ENCODE results near the gene SNTG2. TPM values are rescaled to one million over a fixed set of nuclear protein-coding genes. Genes with fewer than 3 reads are reported as not detected.

Gene SNTG2
- polyA plus RNA-seq, 4 donors = 2.0 to 2.7 (median 2.2) TPM

DNA sequence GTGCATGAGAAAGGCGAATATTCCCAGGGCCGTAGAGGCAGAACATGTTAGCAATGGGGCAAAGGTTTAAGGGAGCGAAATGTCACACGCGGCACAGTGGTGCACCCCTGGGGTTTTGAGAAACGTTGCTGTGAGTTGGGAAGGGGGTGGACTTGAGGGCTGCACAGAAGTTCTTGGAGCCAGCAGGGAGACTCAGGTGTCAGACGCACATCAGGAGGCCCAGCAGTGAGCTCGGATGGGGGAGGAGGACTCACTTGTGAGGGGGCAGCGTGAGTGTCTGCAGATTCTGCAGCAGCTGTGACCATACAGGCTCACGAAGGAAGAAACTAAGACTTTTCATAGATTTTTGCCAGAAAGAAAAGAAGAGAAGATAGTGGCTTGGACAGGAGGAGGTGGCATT lies 218.2 kb downstream of the SNTG2 start:
- no peak for DNase-seq (ENCODE audit: low read depth in 4 of 4, low spot score in 3 of 4)

GRCh38 chr2:1169291-1169949 lies 218.8 kb downstream of the SNTG2 start:
- no peak for DNase-seq (ENCODE audit: low read depth in 4 of 4, low spot score in 3 of 4)

- no peak for DNase-seq (ENCODE audit: low read depth in 4 of 4, low spot score in 3 of 4)
Measured at GRCh38 chr2:1170241-1170640, 219.6 kb downstream of the SNTG2 start.

- DNase-seq (ENCODE audit: low read depth in 4 of 4, low spot score in 3 of 4) = no peak
Measured at GRCh38 chr2:1170711-1171110, 220.1 kb downstream of the SNTG2 start.

- no peak for DNase-seq (ENCODE audit: low read depth in 4 of 4, low spot score in 3 of 4)
Measured at GRCh38 chr2:1173528-1173927, 222.9 kb downstream of the SNTG2 start.

GRCh38 chr2:1181893-1182292 lies 231.2 kb downstream of the SNTG2 start:
- DNase-seq (ENCODE audit: low read depth in 4 of 4, low spot score in 3 of 4) = no peak

GRCh38 chr2:1183300-1183699 lies 232.7 kb downstream of the SNTG2 start:
- no peak for DNase-seq (ENCODE audit: low read depth in 4 of 4, low spot score in 3 of 4)

GRCh38 chr2:1186421-1186820 lies 235.8 kb downstream of the SNTG2 start:
- no peak for DNase-seq (ENCODE audit: low read depth in 4 of 4, low spot score in 3 of 4)

DNA sequence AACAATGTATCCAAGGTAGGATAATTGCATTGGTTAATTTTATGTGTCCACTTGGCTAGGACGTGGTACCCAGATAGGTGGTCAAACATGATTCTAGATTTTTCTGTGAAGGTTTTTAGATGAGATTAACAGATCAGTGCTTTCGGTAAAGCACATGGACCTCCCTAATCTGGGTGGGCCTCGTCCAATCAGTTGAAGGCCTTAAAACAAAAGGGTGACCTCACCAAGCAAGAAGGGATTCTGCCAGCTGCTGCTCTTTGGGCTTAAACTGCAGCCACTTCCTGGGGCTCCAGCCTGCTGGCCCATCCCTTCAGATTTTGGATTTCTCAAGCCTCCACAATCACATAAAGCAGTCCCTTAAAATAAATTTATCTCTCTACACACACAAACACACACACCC lies 236.5 kb downstream of the SNTG2 start:
- no peak for DNase-seq (ENCODE audit: low read depth in 4 of 4, low spot score in 3 of 4)

DNA sequence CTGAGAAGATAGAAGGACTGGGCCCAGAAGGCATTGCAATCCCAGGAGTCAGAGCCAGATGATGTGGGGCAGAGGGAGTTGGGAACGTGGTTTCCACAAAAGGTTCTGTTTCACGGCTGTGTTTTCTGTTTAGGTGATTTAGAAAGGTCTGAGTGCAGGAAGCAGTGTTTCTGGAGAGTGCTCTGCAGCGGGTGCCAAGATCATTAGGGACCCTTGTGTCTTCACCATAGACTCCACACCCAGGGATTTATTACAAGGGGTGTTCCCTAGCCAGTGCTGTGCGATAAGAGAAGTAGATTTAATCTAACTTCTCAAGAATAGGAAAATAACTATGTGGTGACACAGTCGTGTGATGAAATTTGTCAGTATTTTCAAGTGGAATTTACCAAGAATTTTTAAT lies 241.5 kb downstream of the SNTG2 start:
- DNase-seq (ENCODE audit: low read depth in 4 of 4, low spot score in 3 of 4) = no peak

DNA sequence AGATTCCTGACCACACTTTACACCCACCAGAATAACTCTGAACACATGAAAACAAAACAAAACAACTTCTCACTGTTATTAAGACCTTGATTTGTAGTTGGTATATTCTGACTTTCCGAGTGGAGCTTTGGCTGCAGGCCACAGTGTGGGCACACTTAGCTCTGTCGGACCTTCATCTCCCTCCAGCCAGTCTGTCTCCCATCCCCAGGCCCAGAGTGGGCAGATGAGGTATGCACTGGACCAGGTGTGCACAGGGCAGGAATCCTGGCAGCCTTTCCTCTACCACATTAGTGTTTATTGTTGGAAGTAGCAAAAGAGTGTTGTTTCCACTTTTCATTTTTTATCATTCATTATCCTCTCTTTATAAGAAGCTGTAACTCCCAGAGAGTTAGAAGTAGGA lies 243.2 kb downstream of the SNTG2 start:
- no peak for DNase-seq (ENCODE audit: low read depth in 4 of 4, low spot score in 3 of 4)

DNA sequence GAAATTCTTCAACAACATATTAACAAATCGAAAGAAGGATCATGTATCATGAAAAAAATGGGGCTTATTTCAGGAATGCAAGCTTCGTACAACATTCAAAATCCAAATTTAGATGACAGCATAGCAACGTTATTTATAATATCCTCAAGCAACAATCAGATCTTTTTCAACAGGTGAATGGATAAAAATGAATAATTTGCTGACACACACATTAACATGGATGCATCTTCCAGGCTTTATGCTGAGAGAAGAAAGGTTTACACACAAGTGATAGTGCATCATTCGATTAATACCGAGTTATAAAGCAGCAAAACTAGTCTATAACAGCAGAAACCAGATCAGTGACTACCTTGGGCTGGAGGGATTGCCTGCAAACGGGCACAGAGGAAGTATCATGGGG lies 253.1 kb downstream of the SNTG2 start:
- DNase-seq (ENCODE audit: low read depth in 4 of 4, low spot score in 3 of 4) = no peak

- no peak for DNase-seq (ENCODE audit: low read depth in 4 of 4, low spot score in 3 of 4)
Measured at GRCh38 chr2:1205853-1206252, 255.2 kb downstream of the SNTG2 start.

DNA sequence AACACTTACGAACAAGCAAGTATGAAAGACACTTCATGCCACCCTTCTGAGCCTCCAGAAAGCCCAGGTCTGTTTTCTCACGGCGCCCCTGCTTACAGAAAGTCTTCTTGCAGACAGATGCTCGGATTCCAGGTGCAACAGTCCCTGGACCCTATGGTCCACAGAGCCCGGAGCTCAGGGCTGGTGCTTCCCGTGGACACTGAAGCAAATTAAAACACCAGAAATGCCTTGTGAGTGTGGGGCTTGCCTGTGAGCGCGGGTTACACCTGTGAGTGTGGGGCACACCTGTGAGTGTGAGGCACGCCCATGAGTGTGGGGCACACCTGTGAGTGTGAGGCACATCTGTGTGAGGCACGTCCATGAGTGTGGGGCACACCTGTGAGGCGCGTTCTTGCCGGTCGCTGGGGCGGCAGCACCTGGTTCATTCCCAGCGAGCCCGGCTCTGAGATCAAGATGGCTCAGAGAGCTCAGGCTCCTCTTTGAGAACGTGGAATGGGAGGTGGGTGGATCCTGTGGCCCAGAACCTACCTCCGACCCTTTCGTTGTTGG lies 257.4 kb downstream of the SNTG2 start:
- DNase-seq (ENCODE audit: low read depth in 4 of 4, low spot score in 3 of 4) = no peak

- DNase-seq (ENCODE audit: low read depth in 4 of 4, low spot score in 3 of 4) = no peak
Measured at GRCh38 chr2:1208522-1208921, 257.9 kb downstream of the SNTG2 start.

DNA sequence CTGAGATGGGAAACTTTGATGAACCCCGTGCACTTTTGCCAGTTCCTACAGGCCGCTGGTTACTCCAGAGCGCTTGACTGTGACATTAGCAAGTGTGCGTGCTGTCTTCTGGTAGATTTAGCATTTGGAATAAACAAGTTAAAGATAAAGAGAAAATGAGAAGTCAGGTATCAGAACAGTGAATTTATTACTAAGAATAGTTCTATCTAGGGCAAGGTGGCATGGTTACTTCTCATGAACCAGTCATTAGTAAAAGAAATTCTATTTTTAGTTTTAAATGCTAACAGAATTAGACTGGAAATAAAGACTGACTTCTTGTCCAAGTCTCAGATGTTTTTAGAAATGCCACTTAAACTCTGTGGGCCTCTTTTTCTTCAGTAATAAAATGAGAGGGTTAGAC lies 258.6 kb downstream of the SNTG2 start:
- DNase-seq (ENCODE audit: low read depth in 4 of 4, low spot score in 3 of 4) = no peak

- DNase-seq (ENCODE audit: low read depth in 4 of 4, low spot score in 3 of 4) = no peak
Measured at GRCh38 chr2:1209761-1210160, 259.1 kb downstream of the SNTG2 start.

DNA sequence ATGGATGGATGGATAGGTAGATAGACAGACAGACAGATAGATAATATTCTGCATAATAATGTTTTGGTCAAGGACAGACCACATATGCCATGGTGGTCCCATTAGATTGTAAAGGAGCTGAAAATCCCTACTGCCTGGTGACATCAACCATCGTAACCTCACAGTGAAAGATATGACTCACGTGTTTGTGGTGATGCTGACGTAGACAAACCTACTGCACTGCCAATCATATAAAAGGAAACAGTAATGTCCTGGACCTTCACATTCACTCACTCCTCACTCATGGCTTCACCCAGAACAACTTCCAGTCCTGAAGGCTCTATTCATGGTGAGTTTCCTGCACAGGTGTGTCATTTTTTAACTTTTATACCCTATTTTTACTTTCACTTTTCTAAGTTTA lies 259.7 kb downstream of the SNTG2 start:
- no peak for DNase-seq (ENCODE audit: low read depth in 4 of 4, low spot score in 3 of 4)

DNA sequence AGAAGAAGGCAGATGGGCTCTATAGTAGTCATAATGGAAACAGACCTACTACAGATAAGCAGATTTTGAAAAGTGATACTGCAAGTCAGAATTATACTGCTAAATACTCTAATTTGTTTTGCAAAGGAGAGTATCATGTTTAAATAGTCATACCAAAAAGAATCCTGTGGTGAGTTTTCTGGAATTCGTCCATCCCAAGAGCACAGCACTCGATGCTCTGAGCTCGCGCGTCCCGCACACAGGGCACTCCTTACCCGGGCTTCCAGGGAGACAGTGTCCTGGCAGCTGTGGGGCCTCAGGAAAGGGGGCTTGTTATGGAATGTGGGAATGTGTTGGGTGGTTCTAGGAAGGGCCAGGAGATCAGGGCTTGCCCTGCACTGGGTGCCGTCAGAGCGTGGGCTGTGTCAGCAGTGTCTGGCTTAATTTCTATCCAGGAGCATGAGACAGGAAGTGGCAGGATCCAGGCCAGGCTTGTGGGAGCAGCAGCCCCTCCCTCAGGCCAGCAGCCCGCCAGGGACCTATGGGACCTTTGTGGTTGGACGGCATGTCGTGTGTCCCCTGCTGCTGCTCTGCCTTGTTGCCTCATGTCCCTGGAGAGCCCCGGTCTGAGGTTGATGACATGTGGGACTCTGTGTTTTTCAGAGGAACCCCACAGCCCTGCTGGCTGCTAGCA lies 269.4 kb downstream of the SNTG2 start:
- DNase-seq (ENCODE audit: low read depth in 4 of 4, low spot score in 3 of 4) = no peak

GRCh38 chr2:1222056-1222455 lies 271.4 kb downstream of the SNTG2 start:
- no peak for DNase-seq (ENCODE audit: low read depth in 4 of 4, low spot score in 3 of 4)

DNA sequence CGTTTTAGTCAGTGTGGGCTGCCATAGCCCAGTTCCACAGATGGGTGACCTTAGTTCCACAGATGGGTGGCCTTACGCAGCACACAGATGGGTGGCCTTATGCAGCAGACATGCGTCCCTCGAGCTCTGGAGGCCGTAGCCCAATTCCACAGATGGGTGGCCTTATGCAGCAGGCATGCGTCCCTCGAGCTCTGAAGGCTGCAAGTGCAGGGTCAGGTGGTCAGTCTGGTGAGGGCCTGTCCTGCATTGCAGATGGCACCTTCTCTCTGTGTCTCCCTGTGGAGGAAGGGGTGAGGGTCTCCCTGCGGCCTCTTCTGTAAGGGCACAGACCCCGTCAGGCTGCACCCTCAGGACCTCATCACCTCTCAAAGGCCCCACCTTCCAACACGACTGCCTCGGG lies 273.1 kb downstream of the SNTG2 start:
- DNase-seq (ENCODE audit: low read depth in 4 of 4, low spot score in 3 of 4) = no peak

GRCh38 chr2:1224901-1225300 lies 274.3 kb downstream of the SNTG2 start:
- DNase-seq (ENCODE audit: low read depth in 4 of 4, low spot score in 3 of 4) = no peak
